Stomach (tissue), 4 donors: ENCODE results near the gene TNS3.

Experiments
- CTCF ChIP-seq, 7 experiments: fragments of 450-650 bp in 4 of 7; fragments of 200-600 bp in 3 of 7; sonication (generic) in 3 of 7; IDR thresholded peaks; one replicate each; pipeline ENCODE4 v1.5.1; 2016 to 2019; ENCODE audit warnings: antibody characterized with exemption in 7 of 7, control low read depth in 2 of 7, mild to moderate bottlenecking in 1 of 7
- POLR2A ChIP-seq, 4 donors: fragments of 450-650 bp; IDR thresholded peaks; one replicate each; pipeline ENCODE4 v1.6.1; 2016; ENCODE audit warnings: antibody characterized with exemption in 4 of 4, control low read depth in 2 of 4, mild to moderate bottlenecking in 1 of 4, moderate library complexity in 1 of 4

GRCh38 chr7:47587976-47588375 is 6.1 kb upstream of the TNS3 start:
- TF ChIP-seq POLR2A (IDR thresholded peaks at IDR 0.05) (no peak), CTCF (IDR thresholded peaks at IDR 0.05) (no peak)
